WTC11 (cell line): Measurements from ENCODE around the gene C1QTNF6. TPM values are rescaled to one million over a fixed set of nuclear protein-coding genes. Genes with fewer than 3 reads are reported as not detected.

Source experiments
- ATAC-seq: fragments of 200-7000 bp; cut with Tn5 transposase; 2 replicates; pipeline ENCODE4 v1.10.0; 2021; ENCODE audit warnings: mild to moderate bottlenecking, moderate library complexity
- CTCF ChIA-PET: fragments of 300-600 bp; sonication (Branson Sonifier 250); formaldehyde crosslinking; loops from one replicate; lab custom pipeline; 2021; ENCODE audit warnings: antibody characterized with exemption; lab: Charles Lee
- POLR2A ChIA-PET: fragments of 350-600 bp; sonication (Branson Sonifier 250); formaldehyde crosslinking; loops from one replicate; lab custom pipeline; 2021; ENCODE audit warnings: antibody characterized with exemption; lab: Charles Lee
- DNase-seq: peaks from one replicate; pipeline ENCODE4 v3.0.0; 2021; ENCODE audit warnings: low spot score
- H3K27ac Mint-ChIP-seq: 2 replicates; pipeline ENCODE4 v1.8.0; 2021; ENCODE audit warnings: mixed read lengths
- H3K27me3 Mint-ChIP-seq: 2 replicates; pipeline ENCODE4 v1.8.0; 2021; ENCODE audit warnings: low read depth, mild to moderate bottlenecking, moderate library complexity, mixed read lengths
- H3K36me3 Mint-ChIP-seq: 2 replicates; pipeline ENCODE4 v1.8.0; 2021; ENCODE audit warnings: mixed read lengths
- H3K4me1 Mint-ChIP-seq: 2 replicates; pipeline ENCODE4 v1.8.0; 2022; ENCODE audit warnings: mixed read lengths
- H3K4me3 Mint-ChIP-seq: 2 replicates; pipeline ENCODE4 v1.8.0; 2021; ENCODE audit warnings: mild to moderate bottlenecking, moderate library complexity, mixed read lengths
- H3K9me3 Mint-ChIP-seq: 2 replicates; pipeline ENCODE4 v1.8.0; 2021; ENCODE audit warnings: mixed read lengths
- ATF3 ChIP-seq: sonication (generic); formaldehyde crosslinking; conservative IDR thresholded peaks from 2 replicates; pipeline ENCODE4 v1.8.1; 2022; ENCODE audit warnings: mild to moderate bottlenecking, missing genetic modification reagents
- CDX4 ChIP-seq: fragments of 250-450 bp; sonication (Bioruptor Pico); IDR thresholded peaks from 2 replicates; pipeline ENCODE4 v1.9.0; 2021; ENCODE audit warnings: moderate library complexity, mild to moderate bottlenecking, inconsistent platforms, borderline replicate concordance
- ELF4 ChIP-seq: sonication (generic); formaldehyde crosslinking; IDR thresholded peaks from 2 replicates; pipeline ENCODE4 v1.8.1; 2022; ENCODE audit warnings: low read depth, mild to moderate bottlenecking, moderate library complexity, missing genetic modification reagents
- EMX1 ChIP-seq: fragments of 250-450 bp; sonication (Bioruptor Pico); IDR thresholded peaks from 2 replicates; pipeline ENCODE4 v1.8.0; 2021; ENCODE audit warnings: mild to moderate bottlenecking
- FOXK1 ChIP-seq: sonication (generic); formaldehyde crosslinking; IDR thresholded peaks from 2 replicates; pipeline ENCODE4 v1.8.0; 2022; ENCODE audit warnings: mild to moderate bottlenecking, moderate library complexity, missing genetic modification reagents
- GRHL2 ChIP-seq: fragments of 250-450 bp; sonication (Bioruptor Pico); IDR thresholded peaks from 2 replicates; pipeline ENCODE4 v1.8.0; 2022; ENCODE audit warnings: mild to moderate bottlenecking, moderate library complexity; ENCODE audit not compliant: insufficient replicate concordance, severe bottlenecking
- GTF2I ChIP-seq: fragments of 250-450 bp; sonication (Bioruptor Pico); conservative IDR thresholded peaks from 2 replicates; pipeline ENCODE4 v1.4.0; 2021; ENCODE audit warnings: mild to moderate bottlenecking
- MLX ChIP-seq: sonication (generic); formaldehyde crosslinking; IDR thresholded peaks from 2 replicates; pipeline ENCODE4 v1.8.1; 2023; ENCODE audit warnings: mild to moderate bottlenecking, missing genetic modification reagents, moderate library complexity
- NFE2L1 ChIP-seq: sonication (generic); formaldehyde crosslinking; IDR thresholded peaks from 2 replicates; pipeline ENCODE4 v1.8.1; 2023; ENCODE audit warnings: missing genetic modification reagents
- NR2C2 ChIP-seq: sonication (generic); formaldehyde crosslinking; IDR thresholded peaks from 2 replicates; pipeline ENCODE4 v1.8.0; 2022; ENCODE audit warnings: mild to moderate bottlenecking, missing genetic modification reagents
- NR3C1 ChIP-seq: sonication (generic); formaldehyde crosslinking; conservative IDR thresholded peaks from 2 replicates; pipeline ENCODE4 v1.8.1; 2023; ENCODE audit warnings: low read depth, mild to moderate bottlenecking, missing genetic modification reagents
- PREB ChIP-seq: sonication (generic); formaldehyde crosslinking; IDR thresholded peaks from 2 replicates; pipeline ENCODE4 v1.8.1; 2022; ENCODE audit warnings: mild to moderate bottlenecking, missing genetic modification reagents, moderate library complexity, borderline replicate concordance
- RORB ChIP-seq: fragments of 250-450 bp; sonication (Bioruptor Pico); IDR thresholded peaks from 2 replicates; pipeline ENCODE4 v1.9.0; 2021; ENCODE audit warnings: mild to moderate bottlenecking
- SOX15 ChIP-seq: fragments of 250-450 bp; sonication (Bioruptor Pico); IDR thresholded peaks from 2 replicates; pipeline ENCODE4 v1.9.0; 2021; ENCODE audit warnings: mild to moderate bottlenecking
- TEAD4 ChIP-seq: sonication (generic); formaldehyde crosslinking; IDR thresholded peaks from 2 replicates; pipeline ENCODE4 v1.8.0; 2022; ENCODE audit warnings: mild to moderate bottlenecking, missing genetic modification reagents
- TP53 ChIP-seq: sonication (generic); formaldehyde crosslinking; IDR thresholded peaks from 2 replicates; pipeline ENCODE4 v1.8.1; 2023; ENCODE audit warnings: mild to moderate bottlenecking, missing genetic modification reagents
- USF1 ChIP-seq: sonication (generic); formaldehyde crosslinking; IDR thresholded peaks from 2 replicates; pipeline ENCODE4 v1.8.0; 2022; ENCODE audit warnings: mild to moderate bottlenecking, missing genetic modification reagents
- ZNF121 ChIP-seq: sonication (generic); formaldehyde crosslinking; IDR thresholded peaks from 2 replicates; pipeline ENCODE4 v1.8.0; 2023; ENCODE audit warnings: missing genetic modification reagents
- ZNF219 ChIP-seq: sonication (generic); formaldehyde crosslinking; IDR thresholded peaks from 2 replicates; pipeline ENCODE4 v1.8.0; 2023; ENCODE audit warnings: missing genetic modification reagents, mild to moderate bottlenecking, borderline replicate concordance
- ZNF416 ChIP-seq: fragments of 250-450 bp; sonication (Bioruptor Pico); IDR thresholded peaks from 2 replicates; pipeline ENCODE4 v1.9.0; 2021; ENCODE audit warnings: mild to moderate bottlenecking, inconsistent platforms
- ZNF425 ChIP-seq: fragments of 250-450 bp; sonication (Bioruptor Pico); conservative IDR thresholded peaks from 2 replicates; pipeline ENCODE4 v1.9.0; 2021; ENCODE audit warnings: mild to moderate bottlenecking
- ZNF671 ChIP-seq: fragments of 250-450 bp; sonication (Bioruptor Pico); IDR thresholded peaks from 2 replicates; pipeline ENCODE4 v1.8.0; 2021; ENCODE audit warnings: mild to moderate bottlenecking
- total RNA-seq: library from RNA; stranded (reverse); gene quantifications from 3 replicates; pipeline ENCODE4 v1.2.3, GENCODE V29; 2021
- TF ChIP-seq, protein P1 (sequence below): fragments of 250-450 bp; sonication (Bioruptor Pico); IDR thresholded peaks from 2 replicates; pipeline ENCODE4 v2.1.2; 2022; ENCODE audit warnings: mild to moderate bottlenecking, moderate library complexity

Gene C1QTNF6
- total RNA-seq, 1 experiment from 2014 or later = 5.9 TPM

DNA sequence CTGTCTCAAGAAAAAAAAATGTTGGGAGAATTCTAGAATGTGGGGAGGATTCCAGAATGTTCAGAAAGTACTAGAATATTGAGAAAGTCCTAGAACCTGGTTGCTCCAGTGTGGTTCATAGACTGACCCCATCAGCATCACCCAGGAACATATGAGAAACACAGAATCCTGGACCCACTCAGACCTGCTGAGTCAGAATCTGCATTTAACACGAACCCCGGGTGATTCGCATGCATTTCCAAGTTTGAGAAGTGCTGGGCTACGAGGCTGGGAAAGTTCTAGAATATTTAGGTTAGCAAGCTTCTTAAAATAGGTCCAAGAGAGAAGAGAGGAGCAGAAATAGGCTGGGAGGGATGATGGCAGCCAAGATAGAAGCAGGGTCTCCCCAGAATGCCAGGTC is 6.4 kb downstream of the C1QTNF6 start:
- Mint-ChIP-seq H3K27me3 (no peaks in the 10 kb centered on the region; the same call in 1 of the 2 replicates), H3K9me3 (no peaks in the 10 kb centered on the region), H3K27ac (no peak overlapping the region), H3K4me3 (no peak overlapping the region), H3K4me1 (peaks cover 19% of the 10 kb centered on the region), H3K36me3 (no peaks in the 10 kb centered on the region)
- POLR2A ChIA-PET = no interaction called here
- DNase-seq (no peak), ATAC-seq (no peak)
- TF ChIP-seq NR2C2 (no peak), TP53 (CRISPR knock-in tag) (no peak), GRHL2 (no peak), ELF4 (no peak), GTF2I (CRISPR knock-in tag) (no peak), MLX (no peak), TEAD4 (CRISPR knock-in tag) (no peak), FOXK1 (no peak), RORB (no peak), ATF3 (CRISPR knock-in tag) (no peak), ZNF416 (CRISPR knock-in tag) (no peak), SOX15 (no peak), EMX1 (CRISPR knock-in tag) (no peak), ZNF671 (CRISPR knock-in tag) (no peak), ZNF219 (CRISPR knock-in tag) (no peak), PREB (CRISPR knock-in tag) (no peak), USF1 (no peak)
- TF ChIP-seq, protein P1, sequence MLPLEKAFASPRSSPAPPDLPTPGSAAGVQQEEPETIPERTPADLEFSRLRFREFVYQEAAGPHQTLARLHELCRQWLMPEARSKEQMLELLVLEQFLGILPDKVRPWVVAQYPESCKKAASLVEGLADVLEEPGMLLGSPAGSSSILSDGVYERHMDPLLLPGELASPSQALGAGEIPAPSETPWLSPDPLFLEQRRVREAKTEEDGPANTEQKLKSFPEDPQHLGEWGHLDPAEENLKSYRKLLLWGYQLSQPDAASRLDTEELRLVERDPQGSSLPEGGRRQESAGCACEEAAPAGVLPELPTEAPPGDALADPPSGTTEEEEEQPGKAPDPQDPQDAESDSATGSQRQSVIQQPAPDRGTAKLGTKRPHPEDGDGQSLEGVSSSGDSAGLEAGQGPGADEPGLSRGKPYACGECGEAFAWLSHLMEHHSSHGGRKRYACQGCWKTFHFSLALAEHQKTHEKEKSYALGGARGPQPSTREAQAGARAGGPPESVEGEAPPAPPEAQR (CRISPR knock-in tag) = no peak
- CTCF ChIA-PET = no interaction called here

DNA sequence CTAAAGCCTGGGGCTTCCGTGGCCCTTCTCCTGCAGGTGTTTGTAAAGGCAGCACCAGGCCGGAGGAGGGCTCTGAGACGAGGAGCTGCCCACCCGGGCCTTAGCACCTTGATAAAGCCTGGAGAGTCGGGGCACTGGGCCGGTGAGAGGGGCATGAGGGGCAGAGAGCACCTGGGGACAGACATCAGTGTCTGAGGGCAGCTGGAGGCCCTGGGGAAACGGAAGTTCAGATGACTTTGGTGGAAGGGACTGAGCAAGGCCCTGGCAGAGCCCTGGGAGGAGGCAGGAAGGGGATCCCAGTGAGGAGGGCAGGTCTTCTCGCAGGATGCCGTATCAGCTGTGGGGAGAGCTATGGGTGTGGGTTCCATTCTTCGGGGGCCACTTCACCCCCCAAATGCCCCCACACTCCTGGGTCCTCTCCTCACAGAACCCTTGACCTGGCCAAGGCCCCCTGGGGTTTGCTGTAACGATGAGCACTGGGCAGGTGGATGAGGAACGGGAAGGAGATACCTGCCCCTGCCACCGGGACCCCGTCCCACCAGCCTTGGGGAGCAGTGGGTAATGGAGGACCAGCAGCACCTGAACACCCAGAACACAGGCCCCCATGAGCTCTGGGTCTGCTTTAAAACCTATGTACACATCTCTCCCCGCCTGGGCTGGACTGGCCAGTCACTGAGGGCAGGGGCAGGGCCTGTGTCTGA is 7.4 kb downstream of the C1QTNF6 start:
- ChIA-PET CTCF (interaction anchor here (0.6 to 0.7 kb wide), 2 partner anchors 14 to 19 kb away, joined by 3 to 5 read pairs; no protein-coding TSS in a partner anchor), POLR2A (no interaction called here)
- peaks cover 19% of the 10 kb centered on the region for H3K4me1 Mint-ChIP-seq
- H3K36me3 Mint-ChIP-seq = no peaks in the 10 kb centered on the region
- H3K9me3 Mint-ChIP-seq = no peaks in the 10 kb centered on the region
- H3K4me3 Mint-ChIP-seq = no peak overlapping the region
- H3K27me3 Mint-ChIP-seq = no peaks in the 10 kb centered on the region; the same call in 1 of the 2 replicates
- no peak overlapping the region for H3K27ac Mint-ChIP-seq
- ATAC-seq = no peak
- no peak for DNase-seq
- TF ChIP-seq ZNF219 (CRISPR knock-in tag) (no peak), TP53 (CRISPR knock-in tag) (no peak), ZNF121 (no peak), NFE2L1 (CRISPR knock-in tag) (no peak), ZNF425 (CRISPR knock-in tag) (no peak), NR3C1 (CRISPR knock-in tag) (no peak), CDX4 (no peak), ZNF671 (CRISPR knock-in tag) (no peak)
- TF ChIP-seq, protein P1 (CRISPR knock-in tag) = no peak
